Measurements from ENCODE around the gene ANKS1B. TPM values are rescaled to one million over a fixed set of nuclear protein-coding genes. Genes with fewer than 3 reads are reported as not detected.

The ANKS1B gene
- total RNA-seq, 1 donor from 2014 or later = 5.6 TPM

GRCh38 chr12:99442758-99443157 is 542.0 kb downstream of the ANKS1B start:
- no peak for DNase-seq (ENCODE audit: low read depth, low spot score)
- Mint-ChIP-seq H3K36me3 (ENCODE audit: low read depth) (no peaks in the 10 kb centered on the region), H3K27me3 (ENCODE audit: low read depth) (no peaks in the 10 kb centered on the region), H3K4me3 (no peak overlapping the region), H3K27ac (ENCODE audit: unreplicated experiment) (no peak overlapping the region), H3K4me1 (no peaks in the 10 kb centered on the region), H3K9me3 (peaks cover 3% of the 10 kb centered on the region)
- no peak for TF ChIP-seq CTCF (conservative IDR thresholded peaks at IDR 0.05)

DNA sequence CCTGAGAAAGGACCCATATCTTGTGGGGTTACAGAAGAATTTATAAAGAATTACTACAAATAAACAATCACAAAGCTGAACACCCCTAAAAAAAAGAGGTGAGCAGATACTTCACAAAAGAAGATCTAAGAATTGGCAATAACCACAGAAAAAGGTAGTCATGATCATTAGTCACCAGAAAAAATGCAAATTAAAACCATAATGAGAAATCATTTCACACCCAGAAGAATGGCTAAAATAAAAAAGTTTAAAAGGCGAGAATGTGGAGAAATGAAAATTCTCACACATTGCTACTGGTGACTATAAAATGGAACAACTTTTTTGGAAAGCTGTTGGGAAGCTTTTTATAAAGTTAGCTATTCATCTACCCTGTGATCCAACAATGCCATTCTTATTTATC is 545.3 kb downstream of the ANKS1B start:
- peaks cover 7% of the 10 kb centered on the region for H3K9me3 Mint-ChIP-seq
- no peaks in the 10 kb centered on the region for H3K4me1 Mint-ChIP-seq
- no peaks in the 10 kb centered on the region for H3K27me3 Mint-ChIP-seq (ENCODE audit: low read depth)
- no peak for DNase-seq (ENCODE audit: low read depth, low spot score)
- H3K36me3 Mint-ChIP-seq (ENCODE audit: low read depth) = no peaks in the 10 kb centered on the region
- no peak overlapping the region for H3K4me3 Mint-ChIP-seq
- no peak overlapping the region for H3K27ac Mint-ChIP-seq (ENCODE audit: unreplicated experiment)
- no peak for TF ChIP-seq CTCF (conservative IDR thresholded peaks at IDR 0.05)

DNA sequence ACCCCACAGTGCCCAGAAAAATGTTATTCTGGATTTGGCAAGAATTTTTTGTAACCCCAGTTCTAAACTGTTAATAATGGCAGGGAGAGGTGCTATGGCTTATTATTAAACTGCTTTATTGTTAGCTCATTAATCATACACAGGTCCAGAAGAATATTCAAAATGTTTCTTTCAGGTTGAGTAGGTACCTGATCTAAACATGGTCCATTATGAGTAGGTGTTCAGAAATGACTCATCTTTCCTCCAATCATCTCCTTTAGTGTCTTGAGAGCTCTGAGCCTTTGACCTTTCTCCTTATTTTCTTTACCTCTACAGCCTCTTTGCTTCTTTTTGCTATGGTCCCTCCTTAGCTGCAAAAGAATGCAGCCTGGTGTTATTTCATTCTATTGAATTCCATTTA is 548.2 kb downstream of the ANKS1B start:
- Mint-ChIP-seq H3K36me3 (ENCODE audit: low read depth) (no peaks in the 10 kb centered on the region), H3K27ac (ENCODE audit: unreplicated experiment) (no peak overlapping the region), H3K9me3 (peaks cover 9% of the 10 kb centered on the region), H3K27me3 (ENCODE audit: low read depth) (no peaks in the 10 kb centered on the region), H3K4me3 (no peak overlapping the region), H3K4me1 (peaks cover 3% of the 10 kb centered on the region)
- no peak for DNase-seq (ENCODE audit: low read depth, low spot score)
- no peak for TF ChIP-seq CTCF (conservative IDR thresholded peaks at IDR 0.05)

GRCh38 chr12:99435095-99435791 is 549.5 kb downstream of the ANKS1B start:
- Mint-ChIP-seq H3K27me3 (ENCODE audit: low read depth) (no peaks in the 10 kb centered on the region), H3K4me3 (no peak overlapping the region), H3K36me3 (ENCODE audit: low read depth) (no peaks in the 10 kb centered on the region), H3K4me1 (peaks cover 3% of the 10 kb centered on the region), H3K27ac (ENCODE audit: unreplicated experiment) (no peak overlapping the region), H3K9me3 (peaks cover 9% of the 10 kb centered on the region)
- DNase-seq (ENCODE audit: low read depth, low spot score) = no peak
- no peak for TF ChIP-seq CTCF (conservative IDR thresholded peaks at IDR 0.05)

- H3K36me3 Mint-ChIP-seq (ENCODE audit: low read depth) = no peaks in the 10 kb centered on the region
Measured at GRCh38 chr12:99433155-99433554, 551.6 kb downstream of the ANKS1B start.

More at GRCh38 chr12:99433155-99433554, 551.6 kb downstream of the ANKS1B start:
- Mint-ChIP-seq H3K27ac (ENCODE audit: unreplicated experiment) (no peak overlapping the region), H3K27me3 (ENCODE audit: low read depth) (no peaks in the 10 kb centered on the region), H3K9me3 (peaks cover 6% of the 10 kb centered on the region), H3K4me3 (no peak overlapping the region), H3K4me1 (peaks cover 3% of the 10 kb centered on the region)
- no peak for TF ChIP-seq CTCF (conservative IDR thresholded peaks at IDR 0.05)
- DNase-seq (ENCODE audit: low read depth, low spot score) = no peak
